ENCODE data around the gene GOPC.

GRCh38 chr6:117607511-117607910 lies 5.2 kb upstream of the GOPC start:
- TF ChIP-seq ESRRG (CRISPR knock-in tag; IDR thresholded peaks at IDR 0.05) (no peak), PATZ1 (CRISPR knock-in tag; IDR thresholded peaks at IDR 0.05; ENCODE audit: borderline replicate concordance) (no peak), ZFP3 (CRISPR knock-in tag; IDR thresholded peaks at IDR 0.05) (no peak), RARB (CRISPR knock-in tag; IDR thresholded peaks at IDR 0.05) (no peak), GLIS3 (CRISPR knock-in tag; IDR thresholded peaks at IDR 0.05) (no peak), ARNTL (CRISPR knock-in tag; IDR thresholded peaks at IDR 0.05; ENCODE audit: borderline replicate concordance, low read depth) (no peak), CSRNP3 (CRISPR knock-in tag; IDR thresholded peaks at IDR 0.05) (no peak), CREB5 (CRISPR knock-in tag; IDR thresholded peaks at IDR 0.05; ENCODE audit: low read depth) (no peak), ISL1 (CRISPR knock-in tag; IDR thresholded peaks at IDR 0.05) (no peak), ZNF8 (CRISPR knock-in tag; IDR thresholded peaks at IDR 0.05) (no peak), TOX (CRISPR knock-in tag; IDR thresholded peaks at IDR 0.05; ENCODE audit: borderline replicate concordance) (no peak), ZNF70 (CRISPR knock-in tag; IDR thresholded peaks at IDR 0.05) (no peak)
